Osteoblast (primary cell): Measurements from ENCODE around the gene ECEL1. TPM values are rescaled to one million over a fixed set of nuclear protein-coding genes. Genes with fewer than 3 reads are reported as not detected.

ENCODE experiments used
- DNase-seq: peaks from one replicate; pipeline ENCODE4 v3.0.0; 2011; ENCODE audit warnings: low spot score, mixed read lengths; ENCODE audit not compliant: insufficient read length; ENCODE audit errors: missing footprints
- H2AFZ ChIP-seq: 2 replicates; pipeline ENCODE4 v1.6.0; 2011; ENCODE audit warnings: mild to moderate bottlenecking, low read length
- H3K27ac ChIP-seq: 2 replicates; pipeline ENCODE4 v1.5.1; 2011; ENCODE audit warnings: mild to moderate bottlenecking, low read depth, low read length, moderate library complexity
- H3K27me3 ChIP-seq: 2 replicates; pipeline ENCODE4 v1.6.0; 2012; ENCODE audit warnings: mild to moderate bottlenecking, control low read depth, inconsistent platforms, low read length, moderate library complexity; ENCODE audit not compliant: insufficient read depth
- H3K36me3 ChIP-seq: 2 replicates; pipeline ENCODE4 v1.5.1; 2011; ENCODE audit warnings: mild to moderate bottlenecking, low read length, control low read depth, moderate library complexity; ENCODE audit not compliant: insufficient read depth
- H3K4me1 ChIP-seq: 2 replicates; pipeline ENCODE4 v1.5.1; 2011; ENCODE audit warnings: mild to moderate bottlenecking, low read length, control low read depth, moderate library complexity; ENCODE audit not compliant: insufficient read depth
- H3K4me2 ChIP-seq: 2 replicates; pipeline ENCODE4 v1.6.0; 2011; ENCODE audit warnings: mild to moderate bottlenecking, low read length; ENCODE audit not compliant: insufficient read depth
- H3K4me3 ChIP-seq: fragments of 200-600 bp; sonication (generic); 3 replicates; pipeline ENCODE4 v1.5.1; 2012; ENCODE audit warnings: mild to moderate bottlenecking, low read length, inconsistent platforms; ENCODE audit not compliant: insufficient read depth
- H3K79me2 ChIP-seq: 2 replicates; pipeline ENCODE4 v1.6.0; 2012; ENCODE audit warnings: mild to moderate bottlenecking, low read length, control low read depth, inconsistent platforms; ENCODE audit not compliant: insufficient read depth
- H3K9me3 ChIP-seq: 2 replicates; pipeline ENCODE4 v1.5.1; 2011; ENCODE audit warnings: low read depth, low read length, control low read depth
- H4K20me1 ChIP-seq: 2 replicates; pipeline ENCODE4 v1.6.0; 2012; ENCODE audit warnings: mild to moderate bottlenecking, low read length, control low read depth; ENCODE audit not compliant: insufficient read depth
- CTCF ChIP-seq: IDR thresholded peaks from 2 replicates; pipeline ENCODE4 v1.5.1; 2011; ENCODE audit warnings: mild to moderate bottlenecking, low read depth, low read length, moderate library complexity; ENCODE audit errors: extremely low read depth
- total RNA-seq: library from RNA; depleted of rRNA; stranded (reverse); fragments of >200 nt; gene quantifications from 2 replicates; pipeline ENCODE4 v1.2.3, GENCODE V29; 2012

The ECEL1 gene
- total RNA-seq = not detected in 2 replicates

DNA sequence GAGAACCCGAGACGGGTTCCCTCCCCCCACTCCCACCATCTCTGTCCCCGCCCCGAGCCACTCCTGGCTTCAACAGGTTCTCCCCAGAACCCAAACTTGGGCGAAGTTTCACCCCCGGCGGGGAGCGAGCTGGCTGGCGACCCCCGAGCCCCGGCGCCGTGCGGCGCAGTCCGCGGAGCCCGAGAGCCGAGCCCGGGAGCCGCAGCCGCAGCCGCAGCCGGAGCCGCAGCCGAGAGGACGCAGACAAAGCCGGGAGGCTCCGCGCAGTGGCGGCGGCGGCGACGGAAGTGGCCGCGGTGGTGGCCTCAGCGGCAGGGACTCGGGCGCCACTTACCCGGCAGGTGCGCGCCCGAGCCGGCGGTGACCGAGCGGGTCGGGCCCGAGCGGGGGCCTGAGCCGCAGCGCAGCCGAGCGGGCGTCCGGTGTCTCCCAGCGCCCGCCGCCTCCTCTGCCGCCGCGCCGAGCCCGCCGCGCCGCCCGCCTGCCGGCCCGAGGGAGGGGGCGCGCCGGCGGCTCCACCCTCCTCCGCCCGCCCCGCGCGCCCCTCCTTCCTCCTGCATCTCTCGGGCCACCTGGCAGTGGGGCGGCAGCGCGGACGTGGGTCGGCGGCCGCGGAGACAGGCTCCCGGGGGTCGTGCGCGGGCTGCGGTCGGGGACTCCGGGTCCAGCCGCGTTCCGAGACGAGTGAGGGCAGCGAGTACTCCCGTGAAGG, at the start of gene ECEL1:
ECEL1 (minus strand) TSS at position 450 of the 712 bp plus-strand sequence. CDS start 1,181 bp downstream, outside the sequence.
- no peak within 1 kb of the TSS for H3K4me2 ChIP-seq
- H3K79me2 ChIP-seq = no peaks in the 10 kb centered on the region

DNA sequence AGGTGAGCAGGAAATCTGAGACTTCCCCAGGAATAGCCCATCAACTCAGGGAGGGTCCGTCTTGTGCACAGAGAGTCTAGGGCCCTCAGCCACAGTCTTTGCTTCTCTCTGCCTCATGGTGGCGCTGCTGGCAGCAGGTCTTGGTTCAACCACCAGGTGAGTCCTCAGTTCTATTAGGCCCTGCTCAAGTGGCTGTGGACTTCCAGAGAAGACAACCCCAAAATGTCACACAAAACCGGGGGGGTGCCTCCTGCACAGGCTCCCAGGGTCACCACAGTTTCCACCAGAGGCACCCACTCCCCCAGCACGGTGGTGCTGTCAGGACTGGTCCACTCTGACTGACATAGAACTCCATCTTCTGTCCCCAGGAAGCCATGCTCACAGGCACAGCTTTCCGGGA, 49.4 kb upstream of the ECEL1 start:
- peaks cover 5% of the 10 kb centered on the region for H3K9me3 ChIP-seq
- H3K27me3 ChIP-seq = peaks cover 16% of the 10 kb centered on the region
- H3K4me3 ChIP-seq = no peak overlapping the region
- no peak overlapping the region for H3K4me2 ChIP-seq
- H3K4me1 ChIP-seq = no peaks in the 10 kb centered on the region
- H3K27ac ChIP-seq = no peak overlapping the region
- peak; percentile 57 for DNase-seq
- no peak overlapping the region for H2AFZ ChIP-seq
- H3K79me2 ChIP-seq = no peaks in the 10 kb centered on the region
- H4K20me1 ChIP-seq = no peaks in the 10 kb centered on the region
- peak; percentile 27 for TF ChIP-seq CTCF
- no peaks in the 10 kb centered on the region for H3K36me3 ChIP-seq

More for the DNA sequence above, at the start of gene ECEL1:
- no peaks in the 10 kb centered on the region for H3K36me3 ChIP-seq
- H4K20me1 ChIP-seq = peaks cover 4% of the 10 kb centered on the region
- H3K9me3 ChIP-seq = no peaks in the 10 kb centered on the region
- no peak within 1 kb of the TSS for H3K4me3 ChIP-seq
- peaks cover 42% of the 10 kb centered on the region for H3K27me3 ChIP-seq
- peak; percentile 82 for DNase-seq
- H3K27ac ChIP-seq = no peak within 1 kb of the TSS
- H3K4me1 ChIP-seq = no peaks in the 10 kb centered on the region
- no peak for TF ChIP-seq CTCF
- H2AFZ ChIP-seq = no peak within 1 kb of the TSS

DNA sequence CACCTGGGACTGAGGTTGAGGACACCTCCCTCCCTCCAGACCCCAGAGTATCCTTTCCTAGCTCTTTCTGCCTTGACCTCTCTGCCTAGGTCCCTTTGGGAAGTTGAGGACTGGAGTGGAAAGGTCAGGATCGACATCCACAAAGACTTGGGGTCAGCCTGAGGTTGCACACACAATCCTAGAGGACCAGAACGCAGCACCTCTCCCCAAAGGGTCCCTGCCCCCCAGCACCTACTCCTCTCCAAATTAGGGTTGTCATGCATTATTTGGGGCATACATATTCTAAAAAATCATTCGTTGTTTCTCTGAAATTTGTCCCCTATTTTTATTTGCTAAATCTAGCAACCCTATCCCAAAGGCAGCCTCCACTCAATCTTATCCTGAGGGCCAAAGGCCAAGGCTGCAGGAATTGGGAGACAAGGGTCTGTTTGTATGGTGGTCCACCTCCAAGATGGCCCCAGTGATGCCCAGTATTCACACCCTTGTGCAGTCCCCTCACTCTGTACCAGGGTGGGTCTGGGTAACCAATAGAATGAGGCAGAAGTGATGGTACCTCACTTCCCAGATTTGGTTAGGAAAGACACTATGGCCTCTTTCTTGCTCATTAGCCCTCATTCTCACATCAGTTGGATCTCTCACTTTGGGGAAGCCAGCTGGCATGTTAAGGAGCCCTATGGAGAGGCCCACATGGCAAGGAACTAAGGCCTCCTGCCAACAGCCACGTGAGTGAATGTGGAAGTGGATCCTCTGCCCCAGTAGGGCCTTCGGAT, 48.3 kb upstream of the ECEL1 start:
- Histone ChIP-seq H3K9me3 (peaks cover 5% of the 10 kb centered on the region), H3K4me1 (no peaks in the 10 kb centered on the region), H3K36me3 (no peaks in the 10 kb centered on the region), H2AFZ (no peak overlapping the region), H3K4me3 (no peak overlapping the region), H3K27ac (no peak overlapping the region), H3K4me2 (no peak overlapping the region), H3K79me2 (no peaks in the 10 kb centered on the region), H3K27me3 (peaks cover 16% of the 10 kb centered on the region), H4K20me1 (no peaks in the 10 kb centered on the region)
- no peak for TF ChIP-seq CTCF
- peak; percentile 77 for DNase-seq
